RPMI8226 (cell line): ENCODE data around the gene ATP6V0D1.

Source experiments
- DNase-seq: peaks from one replicate; pipeline ENCODE4 v3.0.0-alpha.2; 2015

ATP6V0D1 gene

GRCh38 chr16:67400901-67401300 lies 80.1 kb downstream of the ATP6V0D1 start:
- no peak for DNase-seq

- DNase-seq: peak; percentile 65
Observed at GRCh38 chr16:67399749-67400704, 80.9 kb downstream of the ATP6V0D1 start.

GRCh38 chr16:67399218-67399733 lies 81.7 kb downstream of the ATP6V0D1 start:
- DNase-seq: peak; percentile 69

DNA sequence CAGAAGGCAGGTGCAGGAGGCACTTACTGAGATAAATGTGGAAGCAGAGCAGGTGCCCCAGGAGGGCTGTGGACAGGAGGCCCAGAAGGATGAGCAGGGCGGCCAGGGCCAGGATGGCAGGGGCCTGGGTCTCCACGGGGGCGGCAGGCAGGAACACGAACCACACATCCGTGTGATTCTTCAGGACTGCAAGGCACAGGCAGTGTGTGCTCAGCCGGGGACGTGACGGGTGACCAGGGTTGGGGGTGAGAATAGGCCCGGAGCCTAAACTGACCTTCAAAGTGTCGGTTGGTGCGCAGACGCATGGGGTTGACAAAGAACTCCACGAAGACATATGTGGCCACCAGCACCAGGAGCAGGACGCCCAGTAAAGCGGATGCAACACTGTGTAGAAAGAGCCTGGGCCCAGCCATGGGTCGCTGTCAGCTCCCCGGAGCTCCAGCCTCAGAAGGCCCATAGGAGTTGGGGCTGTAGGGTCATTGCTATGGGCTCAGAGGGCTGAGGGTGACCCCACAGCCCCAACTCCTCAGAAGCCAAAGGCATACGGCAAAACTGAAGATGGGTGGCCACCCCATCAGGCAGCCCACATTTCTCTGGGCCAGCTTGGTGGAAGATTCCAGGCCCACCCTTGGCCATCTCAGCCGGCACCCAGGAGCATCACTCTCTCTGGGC lies 82.3 kb downstream of the ATP6V0D1 start:
- DNase-seq: no peak

GRCh38 chr16:67397812-67398545 lies 83.0 kb downstream of the ATP6V0D1 start:
- DNase-seq: peak; percentile 54

DNA sequence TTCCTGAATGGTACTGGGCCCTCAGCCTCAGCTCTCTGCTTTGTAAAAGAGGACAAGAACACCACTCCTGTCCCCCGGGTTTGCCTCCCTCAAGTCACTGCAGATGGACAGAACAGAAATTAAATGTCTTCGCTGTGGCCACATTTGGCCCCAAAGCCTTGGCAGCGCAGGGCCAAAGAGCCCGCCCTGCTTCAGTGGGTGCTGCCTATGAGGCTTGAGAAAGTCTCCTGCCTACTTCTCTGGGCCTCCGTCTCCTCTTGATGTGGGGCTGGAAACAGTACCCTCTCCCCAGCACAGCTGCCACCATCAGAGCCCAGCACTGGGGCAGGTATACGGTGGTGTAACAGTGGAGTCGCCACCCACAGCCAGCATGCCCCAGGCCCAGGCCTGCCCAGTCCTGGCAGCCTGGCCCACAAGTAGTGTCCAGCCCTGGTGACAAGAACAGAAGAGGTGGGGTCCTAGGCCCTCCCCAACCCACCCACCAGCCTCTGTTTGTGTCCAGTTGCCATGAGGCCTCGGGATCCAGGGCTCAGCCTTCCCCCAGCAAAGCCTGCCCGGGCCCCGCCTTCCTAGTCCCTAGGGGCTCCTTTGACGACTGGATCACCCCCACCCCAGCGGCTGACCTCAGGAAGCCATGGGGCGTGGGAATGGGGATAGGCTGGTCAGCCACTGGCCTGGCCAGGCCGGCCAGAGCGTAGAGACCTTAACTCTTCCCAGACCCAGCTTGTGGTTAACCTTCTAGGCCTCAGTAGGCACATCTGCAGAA lies 83.7 kb downstream of the ATP6V0D1 start:
- DNase-seq: no peak

DNA sequence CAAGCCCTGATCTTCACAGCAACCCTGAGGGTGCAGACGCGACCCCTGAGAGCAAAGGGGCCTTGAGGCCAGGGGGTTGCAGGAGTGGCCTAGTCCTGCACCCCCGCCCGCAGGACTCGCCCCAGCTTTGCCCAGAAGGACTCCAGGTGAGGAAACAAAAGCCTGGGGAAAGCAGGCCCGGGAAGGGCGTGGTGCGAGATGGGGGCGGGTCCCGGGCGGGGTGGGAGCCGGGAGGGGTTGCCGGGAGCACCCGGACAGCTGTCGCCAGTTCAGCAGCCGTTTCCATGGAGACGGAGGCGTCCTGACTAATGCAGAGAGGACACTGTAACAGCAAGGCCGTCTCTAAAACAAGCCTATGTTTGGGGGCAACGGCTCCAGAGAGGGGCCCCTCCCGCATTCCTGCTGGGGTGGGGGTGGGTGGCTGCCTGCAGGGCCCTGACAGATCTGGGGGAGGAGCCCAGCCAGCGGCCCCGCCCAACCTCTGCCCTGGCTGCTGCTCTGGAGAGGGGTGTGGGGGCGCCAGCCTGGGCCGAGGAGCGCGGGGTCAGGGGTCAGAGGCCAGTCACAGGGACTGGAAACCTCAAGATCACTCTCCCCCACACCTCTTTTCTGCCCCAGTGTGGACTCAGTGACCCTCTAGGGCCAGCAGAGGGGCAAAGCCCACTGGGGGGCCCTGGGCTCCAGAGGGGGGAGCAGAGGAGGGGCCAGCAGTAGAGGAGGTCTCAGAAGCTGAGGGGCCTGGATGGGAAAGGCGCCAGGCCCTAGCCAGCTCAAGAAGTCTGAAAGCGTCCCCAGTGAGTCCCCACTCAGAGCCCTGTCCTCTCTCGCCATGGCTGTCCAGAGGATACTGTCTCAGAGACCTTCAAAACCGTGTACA lies 84.6 kb downstream of the ATP6V0D1 start:
- peak; percentile 92 for DNase-seq

DNA sequence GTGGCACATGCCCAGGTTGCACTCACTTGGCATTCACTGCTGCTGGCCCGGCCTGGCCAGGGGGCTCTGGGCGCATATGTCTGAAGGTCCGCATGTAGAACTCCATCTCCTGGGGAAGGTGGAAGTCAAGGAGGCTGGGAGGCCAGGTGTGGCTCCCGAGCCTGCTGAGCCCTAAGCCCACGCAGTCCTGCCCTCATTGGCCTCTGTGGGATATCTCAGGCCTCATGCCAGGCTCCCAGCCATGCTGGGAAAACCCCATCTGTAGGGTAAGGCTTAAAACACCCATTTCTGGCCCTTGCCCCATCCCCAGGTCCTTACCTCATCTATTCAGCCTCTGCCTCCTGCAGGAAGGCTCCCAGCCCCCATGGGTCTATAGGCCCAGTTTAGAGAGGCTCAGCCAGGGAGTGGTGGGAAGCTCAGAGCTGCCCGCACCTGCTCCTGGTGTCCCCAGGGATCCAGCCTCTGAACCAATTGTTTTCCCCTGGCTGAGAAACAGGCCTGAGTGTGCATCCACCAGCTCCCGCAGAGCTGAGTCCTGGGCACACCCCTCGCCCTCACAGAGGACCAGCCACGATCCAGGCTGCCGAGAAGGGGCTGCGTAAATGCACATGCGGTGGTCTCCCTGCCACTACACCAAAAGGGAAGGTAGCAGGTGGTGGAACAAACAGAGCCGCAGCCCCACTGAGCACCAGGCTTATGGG lies 85.3 kb downstream of the ATP6V0D1 start:
- DNase-seq: no peak

GRCh38 chr16:67395105-67395457 lies 85.9 kb downstream of the ATP6V0D1 start:
- no peak for DNase-seq

- no peak for DNase-seq
Observed at GRCh38 chr16:67394155-67395104, 86.5 kb downstream of the ATP6V0D1 start.

DNA sequence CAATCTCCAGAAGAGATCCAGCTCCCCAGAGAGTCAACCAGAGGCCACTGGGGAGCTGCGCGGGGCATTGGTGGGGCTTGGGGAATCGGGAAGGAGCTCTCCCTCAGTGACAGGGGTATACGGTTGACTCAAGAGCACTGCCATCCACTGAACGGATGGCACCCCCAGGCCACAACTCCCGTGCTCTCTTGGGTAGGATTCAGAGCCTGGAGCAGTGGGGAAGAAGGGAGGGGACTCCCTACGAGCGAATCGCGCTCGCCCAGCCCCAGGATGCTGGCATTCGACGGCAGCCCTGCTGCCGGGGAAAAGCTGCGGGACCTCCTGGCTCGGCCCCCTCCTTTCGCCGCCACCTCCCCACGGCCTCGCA lies 87.2 kb downstream of the ATP6V0D1 start:
- no peak for DNase-seq

DNA sequence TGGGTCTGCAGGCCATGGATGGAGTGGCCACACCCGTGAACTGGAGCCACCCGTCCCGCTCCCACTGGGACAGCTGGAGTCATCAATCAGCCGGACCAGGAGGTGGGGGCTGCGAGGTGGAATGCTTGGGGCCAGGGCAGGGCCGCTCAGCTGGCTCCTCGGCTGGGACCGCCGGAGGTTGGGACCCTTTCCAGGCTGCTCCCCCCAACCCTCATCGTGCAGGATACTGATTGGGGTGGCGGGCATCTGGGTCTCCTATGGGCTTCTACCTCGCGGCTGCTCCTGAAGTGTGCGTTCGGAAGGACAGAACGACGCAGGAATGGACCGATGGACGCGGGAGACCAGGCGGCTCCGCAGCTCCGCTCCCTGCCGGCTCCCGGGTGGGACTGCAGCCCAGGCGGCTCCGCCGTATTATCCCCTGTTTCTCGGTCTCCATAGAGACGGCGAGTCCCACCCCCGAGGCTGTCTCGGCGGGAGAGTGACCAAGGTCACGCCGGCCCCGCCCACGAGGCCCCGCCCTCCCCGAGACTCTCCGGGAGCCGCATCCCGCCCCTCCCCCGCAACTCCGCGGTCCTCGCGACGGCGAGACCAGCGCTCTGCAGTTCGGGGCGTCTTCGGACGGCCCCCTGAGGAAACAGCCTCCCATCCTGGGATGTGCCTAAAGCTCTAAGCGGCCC lies 87.7 kb downstream of the ATP6V0D1 start, which contains the start of gene TPPP3:
Gene TPPP3 (minus strand): TSS at position 388 of the 677 bp plus-strand sequence. CDS start 2,387 bp downstream, outside the sequence.
- DNase-seq: peak; percentile 65

DNA sequence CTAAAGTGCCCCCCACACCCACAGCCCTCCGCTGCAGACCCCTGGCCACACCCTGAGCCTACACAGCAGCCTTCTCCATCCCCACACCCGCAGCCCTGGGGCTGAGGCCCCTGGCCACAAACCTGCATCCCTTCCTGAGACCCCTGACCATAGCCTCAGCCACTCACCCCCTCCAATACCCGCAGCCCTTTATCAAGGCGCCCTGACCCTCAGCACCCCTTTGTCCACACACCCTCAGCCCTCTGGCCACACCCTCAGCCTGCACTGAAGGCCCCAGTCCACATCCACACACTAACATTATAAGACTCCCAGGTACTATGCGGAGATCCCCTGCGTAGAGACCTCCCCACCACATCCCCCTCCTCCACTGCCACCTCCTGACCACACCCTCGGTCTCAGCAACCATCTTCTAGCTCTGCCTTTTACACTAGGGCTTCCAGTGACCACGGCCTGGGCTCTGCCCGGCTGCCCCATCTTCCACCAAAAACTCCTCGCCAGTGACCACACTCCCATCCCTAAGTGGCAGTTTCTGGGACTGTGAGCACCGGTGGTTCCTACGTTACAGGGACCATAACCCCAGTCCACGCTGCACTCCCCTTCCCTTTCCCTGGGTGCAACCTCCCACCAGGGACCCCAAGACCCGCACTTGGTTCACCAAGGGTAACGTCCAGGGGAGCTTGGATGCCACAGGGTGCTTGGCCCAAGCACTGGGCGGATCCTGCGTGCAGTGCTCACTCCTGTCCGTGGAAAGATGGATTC lies 88.5 kb downstream of the ATP6V0D1 start:
- no peak for DNase-seq

DNA sequence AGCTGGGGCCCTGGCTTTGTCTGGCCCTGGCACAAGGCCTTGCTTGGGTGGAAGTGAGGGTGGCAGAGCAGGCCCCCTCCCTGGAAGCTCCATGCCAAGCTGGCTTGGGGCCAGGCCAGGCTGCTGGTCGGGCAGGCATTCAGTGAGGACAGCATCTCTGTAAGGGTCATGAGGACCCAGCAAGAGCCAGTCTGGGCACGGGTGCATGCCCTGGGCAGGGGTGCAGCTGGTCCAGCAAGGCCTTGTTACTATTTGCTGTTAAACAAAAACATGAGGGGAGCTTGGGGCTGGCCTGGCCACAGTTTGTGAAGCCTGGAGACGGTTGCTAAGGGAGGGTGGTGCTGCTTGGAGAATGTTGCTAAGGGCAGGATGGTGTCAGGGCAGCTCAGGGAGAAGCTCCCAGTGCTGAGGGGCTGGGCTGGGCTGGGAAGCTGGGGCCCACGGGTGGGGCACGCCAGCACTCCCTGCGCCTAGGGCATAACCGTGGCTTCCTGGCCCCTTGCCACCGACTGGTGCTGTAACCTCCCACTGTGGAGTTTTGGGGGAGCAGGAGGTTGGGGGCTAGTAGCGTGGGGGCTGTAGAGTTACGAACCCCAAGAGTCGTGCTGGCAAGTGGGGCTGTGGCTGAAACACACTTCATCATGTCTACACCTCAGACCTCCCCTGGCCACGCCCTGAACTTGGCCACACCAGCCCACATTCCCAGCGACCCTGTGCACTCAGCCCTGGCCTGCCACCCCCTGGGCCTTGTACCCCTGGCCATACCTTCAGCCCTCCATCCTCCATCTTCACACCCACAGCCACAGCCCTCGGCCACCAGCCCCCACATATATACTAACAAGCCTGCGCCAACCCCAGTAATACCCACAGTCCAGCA lies 89.3 kb downstream of the ATP6V0D1 start:
- no peak for DNase-seq

DNA sequence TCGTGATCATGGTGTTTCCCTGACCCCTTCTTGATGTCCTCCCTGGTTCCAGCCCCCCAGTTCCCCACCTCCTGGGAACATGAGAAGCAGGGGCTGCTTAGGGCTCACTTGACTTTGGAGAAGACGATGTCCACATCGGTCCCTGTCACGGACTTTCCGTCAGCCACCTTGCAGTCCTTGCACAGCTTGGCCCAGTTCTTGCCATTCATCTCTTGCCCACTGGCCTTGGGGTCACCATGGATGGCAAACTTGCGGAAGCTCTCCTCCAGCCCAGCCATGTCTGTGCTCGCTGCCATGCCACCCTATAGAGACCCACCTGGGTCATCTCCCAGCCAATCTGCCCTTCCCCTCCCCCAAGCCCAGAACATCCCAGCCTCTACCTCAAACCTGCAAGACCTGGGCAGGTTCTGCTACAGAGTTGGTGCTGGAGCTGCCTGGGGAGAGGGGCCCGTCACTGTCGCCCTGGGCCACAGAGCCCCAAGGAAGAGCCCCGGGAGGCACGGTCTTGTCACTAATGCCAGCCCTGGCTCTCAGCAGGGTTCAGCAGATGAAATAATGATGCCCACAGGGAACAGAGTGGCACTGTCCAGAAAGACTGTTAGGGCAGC lies 90.0 kb downstream of the ATP6V0D1 start:
- DNase-seq: no peak
